Putamen (tissue), 1 donor: Measurements from ENCODE around the gene UBE2QL1.

Source experiments
- DNase-seq: peaks from one replicate; pipeline ENCODE4 v3.0.0-alpha.2; 2016; ENCODE audit warnings: low spot score

UBE2QL1 gene

GRCh38 chr5:6455571-6456200 lies 7.0 kb downstream of the UBE2QL1 start:
- DNase-seq, result no peak

DNA sequence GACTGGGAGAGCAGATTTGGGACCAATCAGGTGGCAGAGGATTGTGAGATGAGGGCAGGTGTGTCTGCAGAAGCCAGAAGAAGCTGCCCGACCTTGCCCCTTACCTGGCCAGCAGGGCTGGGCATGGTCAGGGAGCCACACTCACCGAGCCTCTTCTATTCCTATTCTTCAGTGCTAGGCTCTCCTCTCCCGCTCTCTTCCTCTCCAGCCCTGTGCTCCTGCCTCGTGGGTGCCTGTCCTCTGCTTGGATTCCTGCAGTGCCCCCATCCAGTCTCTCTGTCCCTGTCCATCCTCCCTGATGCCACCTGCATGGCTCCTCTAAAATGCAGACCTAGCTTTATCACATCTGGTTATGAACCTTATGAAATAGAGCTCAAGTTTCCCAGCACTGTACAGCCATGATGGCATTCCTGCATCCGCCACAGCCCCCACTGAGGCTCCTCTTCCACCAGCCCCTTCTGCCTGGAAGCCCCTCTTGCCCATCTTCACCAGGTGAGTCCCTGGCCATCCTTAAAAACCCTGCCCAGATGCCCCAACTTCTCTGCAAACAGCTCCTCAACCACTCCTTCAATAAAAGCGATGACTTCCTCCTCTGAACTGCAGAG lies 8.2 kb downstream of the UBE2QL1 start:
- DNase-seq, result no peak

DNA sequence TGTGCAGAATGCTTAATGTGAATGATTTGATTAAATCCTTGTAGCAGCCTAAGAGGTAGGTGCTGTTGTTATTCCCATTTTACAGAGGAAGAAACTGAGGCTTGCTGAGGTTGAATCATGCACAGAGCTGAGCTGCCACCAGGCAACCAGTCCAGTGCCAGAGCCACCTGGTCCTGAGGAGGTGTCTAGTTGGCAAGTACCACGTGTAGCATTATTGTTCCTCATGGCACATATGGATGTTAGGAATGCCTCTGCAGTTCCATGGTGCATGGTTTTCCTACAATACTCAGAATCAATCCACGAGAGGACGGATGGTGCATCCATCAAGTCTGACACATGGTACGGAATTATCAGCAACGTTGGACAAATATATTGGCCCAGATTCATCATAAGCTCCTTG lies 8.9 kb downstream of the UBE2QL1 start:
- no peak for DNase-seq

- DNase-seq, result no peak
These were observed 10.2 kb downstream of the UBE2QL1 start for GRCh38 chr5:6458833-6459232.

- DNase-seq, result no peak
These were observed 11.2 kb downstream of the UBE2QL1 start for GRCh38 chr5:6459896-6460295.

GRCh38 chr5:6461006-6461405 lies 12.3 kb downstream of the UBE2QL1 start:
- no peak for DNase-seq

DNA sequence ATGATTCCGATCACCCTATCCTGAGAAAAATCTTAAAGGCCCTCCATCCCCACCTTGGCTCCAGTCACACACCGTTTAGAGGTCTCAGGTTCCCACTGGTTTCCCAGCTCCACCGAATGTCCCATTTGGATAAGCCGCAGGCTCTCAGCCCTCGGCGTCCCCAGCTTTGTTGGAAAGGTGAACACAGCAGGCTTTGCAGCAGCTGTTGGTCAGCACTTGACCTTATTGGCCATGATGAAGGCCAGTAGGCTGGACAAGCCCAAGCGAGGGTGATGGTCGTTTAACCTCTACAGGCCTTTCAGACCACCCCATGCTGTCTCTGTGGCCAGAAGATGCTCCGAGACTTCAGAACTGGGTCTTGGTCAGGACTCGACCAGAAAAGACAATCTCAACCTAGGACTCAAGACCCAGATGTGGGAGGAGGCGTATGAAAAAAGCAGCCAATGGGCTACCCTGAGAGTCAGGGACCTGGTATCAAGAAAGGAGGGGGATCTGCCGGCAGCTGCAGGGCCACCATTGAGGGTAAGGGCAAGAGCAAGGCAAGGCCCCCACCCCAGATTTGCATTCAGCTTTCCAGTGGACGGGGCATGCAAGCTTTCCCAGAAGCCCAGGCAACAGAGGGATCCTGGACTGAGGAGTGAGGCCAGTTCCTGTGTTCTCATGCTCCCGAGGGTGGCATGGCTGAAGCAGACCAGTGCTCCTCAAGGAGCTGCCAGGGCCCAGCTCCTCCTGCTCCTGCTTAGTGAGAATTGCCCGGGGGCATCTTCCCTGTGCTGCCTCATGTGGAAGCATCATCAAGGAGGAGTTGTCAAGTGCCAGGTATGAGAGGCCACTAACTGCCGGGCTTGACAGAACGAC lies 13.4 kb downstream of the UBE2QL1 start:
- DNase-seq, result no peak

DNA sequence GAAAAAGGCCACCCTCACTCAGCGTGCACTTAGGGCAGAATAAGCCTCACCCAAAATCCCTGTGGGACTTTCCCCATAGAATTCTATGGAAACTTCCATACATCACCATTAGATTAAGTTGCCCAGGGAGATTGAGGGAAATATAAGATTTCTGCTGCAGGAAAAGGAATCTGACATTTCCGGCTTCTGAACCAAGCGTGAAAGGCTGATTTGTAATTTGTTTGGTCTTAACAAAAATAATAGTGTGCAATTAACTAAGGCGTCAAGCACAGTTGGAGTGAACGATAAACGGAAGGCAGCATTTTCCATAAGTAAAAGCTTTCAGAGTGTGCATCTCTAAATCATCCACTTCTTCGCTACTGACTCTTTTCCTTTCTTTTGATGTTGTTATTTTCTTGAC lies 14.0 kb downstream of the UBE2QL1 start:
- DNase-seq, result no peak

GRCh38 chr5:6464441-6464840 lies 15.8 kb downstream of the UBE2QL1 start:
- DNase-seq, result no peak

- no peak for DNase-seq
These were observed 17.5 kb downstream of the UBE2QL1 start for GRCh38 chr5:6465831-6466790.

DNA sequence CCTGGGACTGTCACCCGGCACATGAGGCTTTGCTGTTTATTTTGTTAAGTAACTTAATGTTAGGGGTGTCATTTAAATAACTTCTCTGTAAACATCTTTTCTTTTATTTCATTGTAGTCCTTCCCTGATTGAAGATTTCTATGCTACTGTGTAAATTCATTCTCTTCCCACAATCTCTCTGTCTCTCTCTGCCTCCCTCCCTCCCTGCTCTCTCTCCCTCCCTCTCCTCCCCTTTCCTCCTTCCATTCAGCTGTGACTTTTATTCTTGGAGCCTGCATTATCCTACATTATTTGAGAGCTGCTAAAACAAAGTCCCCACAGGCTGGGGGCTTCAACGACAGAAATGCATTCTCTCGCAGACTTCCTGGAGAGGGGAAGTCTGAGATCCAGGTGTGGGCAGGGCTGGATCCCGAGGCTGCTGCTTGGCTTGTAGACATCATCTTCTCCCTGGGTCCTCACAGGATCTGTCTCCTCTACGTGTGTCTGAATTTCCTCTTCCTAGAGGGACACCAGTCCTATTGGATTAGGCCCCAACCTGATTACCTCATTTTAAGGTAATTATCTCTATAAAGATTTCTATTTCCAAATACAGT lies 18.4 kb downstream of the UBE2QL1 start:
- DNase-seq, result no peak

DNA sequence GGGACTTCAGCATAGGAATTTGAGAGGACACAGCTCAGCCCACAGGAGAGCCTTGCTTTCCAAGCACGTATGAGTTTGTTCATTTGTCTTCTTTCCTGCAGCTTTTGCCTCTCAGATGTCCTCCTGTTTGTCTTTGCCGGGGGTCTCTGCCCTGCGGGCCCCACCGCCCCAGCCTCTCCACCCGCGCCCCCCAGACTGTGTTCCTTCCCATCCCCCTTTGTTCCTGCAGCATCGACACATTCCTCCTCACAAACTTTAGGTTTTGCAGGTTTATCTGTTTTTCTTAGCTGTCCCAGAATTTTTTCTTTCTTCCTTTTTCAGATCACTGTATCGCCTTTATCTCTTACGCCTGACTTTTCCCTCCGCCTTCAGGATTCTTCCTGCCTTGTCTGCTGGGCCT lies 18.9 kb downstream of the UBE2QL1 start:
- no peak for DNase-seq

GRCh38 chr5:6468104-6468503 lies 19.4 kb downstream of the UBE2QL1 start:
- DNase-seq, result no peak

- DNase-seq, result no peak
These were observed 20.2 kb downstream of the UBE2QL1 start for GRCh38 chr5:6468870-6469269.

DNA sequence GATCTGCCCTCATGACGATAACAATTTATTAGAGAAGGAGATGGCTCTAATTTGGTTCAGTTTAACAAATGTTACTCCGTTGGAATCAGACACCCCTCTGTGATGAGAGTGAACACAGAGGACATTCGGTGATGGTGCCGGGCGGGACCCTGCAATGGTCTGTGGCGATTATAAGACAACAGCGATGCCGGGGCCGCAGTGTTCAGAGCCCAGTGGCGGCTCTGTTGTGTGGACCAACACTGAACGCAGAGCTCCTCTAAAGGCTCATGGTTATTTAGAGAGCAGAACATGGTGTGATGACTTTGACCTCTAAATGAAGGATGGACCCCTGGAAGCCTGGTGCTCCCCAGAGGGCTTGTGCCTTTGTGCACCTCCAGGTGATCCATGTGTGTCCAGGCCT lies 21.2 kb downstream of the UBE2QL1 start:
- DNase-seq, result no peak

DNA sequence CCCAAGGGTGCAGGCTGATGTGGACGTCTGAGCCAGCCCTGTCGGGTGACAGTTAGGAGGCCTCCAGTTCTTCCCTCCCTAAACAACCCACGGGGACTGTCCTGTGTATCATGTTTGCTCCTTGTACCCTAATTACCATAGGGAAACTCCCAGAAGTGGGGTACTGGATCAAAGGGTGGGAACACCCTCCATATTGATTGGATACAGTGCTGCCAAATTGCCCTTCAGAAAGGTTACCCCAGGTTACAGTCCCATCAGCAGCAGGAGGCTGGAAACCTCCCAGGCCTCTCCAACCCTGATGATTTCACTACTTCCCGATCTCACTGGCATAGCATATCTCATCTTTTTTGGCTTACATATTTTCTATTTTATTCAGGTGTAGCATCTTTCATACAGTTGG lies 22.0 kb downstream of the UBE2QL1 start:
- DNase-seq, result no peak

GRCh38 chr5:6471252-6471651 lies 22.6 kb downstream of the UBE2QL1 start:
- DNase-seq, result no peak

DNA sequence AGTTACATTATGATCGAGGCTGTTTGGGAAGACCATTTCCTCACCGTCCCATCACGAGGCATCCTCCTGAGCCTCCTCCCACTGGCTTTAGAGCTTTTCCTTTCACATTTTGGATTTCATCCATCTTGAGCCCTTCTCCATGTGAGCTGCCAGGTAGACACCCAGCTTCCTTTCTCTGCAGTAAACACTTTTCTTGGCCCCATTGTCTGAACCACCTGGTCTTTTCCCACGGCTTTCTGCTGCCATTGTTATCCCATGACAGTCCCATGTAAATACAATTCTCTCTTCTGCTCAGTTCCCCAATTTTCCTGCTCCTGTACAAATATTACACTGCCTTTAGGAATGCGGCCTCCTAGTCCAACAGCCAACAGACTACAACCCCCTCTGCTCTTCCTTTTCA lies 24.1 kb downstream of the UBE2QL1 start:
- no peak for DNase-seq

DNA sequence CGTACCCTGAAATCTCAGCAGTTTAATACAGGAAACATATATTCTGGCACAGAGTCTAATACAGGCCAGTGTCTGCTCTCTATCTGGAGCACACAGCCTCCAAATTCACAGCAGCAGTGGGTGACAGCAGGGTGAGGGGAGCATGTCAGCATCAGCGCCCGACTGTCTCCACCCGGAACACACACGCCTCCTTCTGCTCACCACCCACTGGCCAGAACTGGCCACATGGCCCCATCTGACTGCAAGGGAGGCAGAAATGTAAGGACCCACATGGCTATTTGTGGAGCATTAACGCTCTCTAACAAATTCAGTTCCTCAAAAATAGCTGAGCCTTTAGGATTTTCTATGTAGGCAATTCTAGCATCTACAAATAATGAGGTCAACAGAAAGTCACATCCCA lies 24.6 kb downstream of the UBE2QL1 start:
- no peak for DNase-seq

DNA sequence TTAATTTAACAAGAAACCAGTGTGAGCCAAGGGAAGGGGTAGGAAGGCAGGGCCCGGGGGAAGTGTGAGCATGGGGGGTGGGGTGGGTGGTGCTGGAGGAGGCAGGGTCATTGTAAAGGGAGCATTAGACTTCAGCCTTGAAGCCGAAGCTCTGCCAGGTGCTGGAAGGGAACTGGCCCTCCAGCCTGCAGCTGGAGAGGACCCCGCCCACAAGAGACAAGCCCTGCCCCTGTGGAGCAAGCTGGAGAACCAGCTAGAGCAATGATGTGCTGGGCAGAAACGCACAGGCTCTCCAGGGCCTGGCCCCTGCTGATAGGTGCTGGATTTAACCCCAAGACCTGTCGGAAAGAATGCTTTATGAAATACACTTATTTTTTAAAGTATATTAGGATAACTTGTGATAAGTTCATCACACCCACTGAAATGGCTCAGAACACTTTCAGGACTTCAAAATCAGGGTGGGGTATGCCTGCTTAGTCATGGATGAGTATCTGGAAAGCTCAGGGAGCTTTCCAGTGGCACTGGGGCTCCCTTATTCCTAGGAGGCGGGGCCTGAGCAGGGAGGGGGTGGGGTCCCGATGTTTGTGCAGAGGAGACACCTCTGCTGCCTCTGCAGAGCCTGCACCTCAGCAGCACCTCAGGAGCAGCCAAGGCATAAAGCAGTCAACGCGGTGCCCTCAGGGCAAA lies 27.1 kb downstream of the UBE2QL1 start:
- no peak for DNase-seq

DNA sequence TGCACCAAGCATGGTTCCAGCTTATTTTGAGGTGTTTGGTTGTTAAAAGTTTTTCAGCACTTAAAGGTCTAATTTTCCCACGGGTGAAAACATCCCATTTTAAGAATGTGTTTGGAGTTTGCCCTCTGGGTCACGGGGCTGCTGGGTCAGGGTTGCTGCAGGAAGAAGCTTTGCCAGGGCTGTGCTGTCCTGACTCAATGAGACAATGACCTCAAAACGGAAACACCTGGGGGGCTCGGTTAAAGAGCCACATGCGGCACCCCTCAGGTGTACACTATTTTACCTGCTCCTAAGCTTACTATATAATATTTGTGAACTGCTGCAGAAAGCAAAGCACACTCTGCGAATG lies 27.6 kb downstream of the UBE2QL1 start:
- no peak for DNase-seq
